H7 (cell line): ENCODE measurements around the gene PRDM4. TPM values are rescaled to one million over a fixed set of nuclear protein-coding genes. Genes with fewer than 3 reads are reported as not detected.
"Not testable (repeated sequence)": the region's sequence is repeated elsewhere in the genome, so short reads cannot be mapped to it uniquely, and the experiment has no call there.

Experiments
- DNase-seq: peaks from one replicate; pipeline ENCODE4 v3.0.0; 2012
- H3K27me3 ChIP-seq: 2 replicates; pipeline ENCODE4 v1.6.0; 2011; ENCODE audit warnings: mild to moderate bottlenecking, low read length; ENCODE audit not compliant: control insufficient read depth, insufficient read depth
- H3K36me3 ChIP-seq: replicated peaks from 2 replicates; pipeline ENCODE4 v1.5.1; 2011; ENCODE audit warnings: low read length; ENCODE audit not compliant: control insufficient read depth, insufficient read depth
- H3K4me3 ChIP-seq: 2 replicates; pipeline ENCODE4 v1.5.1; 2011; ENCODE audit warnings: low read depth, mild to moderate bottlenecking, control low read depth, low read length, moderate library complexity; ENCODE audit not compliant: insufficient read depth
- total RNA-seq: library from RNA; depleted of rRNA; stranded (reverse); fragments of >200 nt; shearing (Covaris generic); gene quantifications from 2 replicates; pipeline ENCODE4 v1.2.3, GENCODE V29; 2014

PRDM4 gene
- total RNA-seq, 1 experiment from 2014 or later = 14.4 TPM

DNA sequence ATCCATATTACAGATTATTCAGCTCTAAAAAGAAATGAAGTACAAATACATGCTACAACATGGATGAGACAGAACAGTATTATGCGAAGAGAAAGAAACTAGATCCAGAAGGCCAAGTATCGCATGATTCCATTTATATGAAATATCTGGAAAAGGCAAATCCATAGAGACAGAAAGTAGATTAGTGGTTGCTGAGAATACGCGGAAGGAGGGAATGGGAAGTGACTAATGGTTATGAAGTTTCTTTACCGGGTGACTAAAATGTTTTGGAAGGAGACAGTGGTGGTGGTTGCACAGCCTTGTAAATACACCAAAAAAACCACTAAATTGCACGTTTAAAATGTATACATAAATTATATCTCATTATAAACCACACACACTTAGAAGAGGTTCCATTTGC is 12.5 kb downstream of the PRDM4 start:
- no peak for DNase-seq
- Histone ChIP-seq H3K36me3 (peaks cover 23% of the 10 kb centered on the region), H3K27me3 (no peaks in the 10 kb centered on the region), H3K4me3 (no peak overlapping the region)

DNA sequence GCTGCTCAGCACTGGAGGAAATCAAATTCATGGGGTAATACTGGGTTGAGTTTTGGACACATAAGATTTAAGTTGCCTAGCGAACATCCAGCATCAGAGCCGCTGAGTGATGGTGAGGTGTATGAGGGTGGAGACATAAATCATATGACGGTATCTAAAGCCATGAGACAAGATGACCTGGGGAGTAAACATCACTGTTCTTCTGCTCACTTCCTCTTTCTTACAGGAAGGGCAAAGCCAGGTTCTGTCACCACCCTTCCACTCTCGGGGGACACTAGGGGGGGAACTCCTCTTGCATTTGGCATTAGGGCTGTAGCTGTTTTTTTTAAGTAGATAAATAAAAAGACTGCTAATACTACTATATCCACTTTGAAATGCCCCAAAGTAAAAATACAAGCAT is 24.0 kb downstream of the PRDM4 start:
- H3K4me3 ChIP-seq = no peak overlapping the region
- H3K36me3 ChIP-seq = peaks cover 32% of the 10 kb centered on the region
- no peaks in the 10 kb centered on the region for H3K27me3 ChIP-seq
- DNase-seq = no peak

DNA sequence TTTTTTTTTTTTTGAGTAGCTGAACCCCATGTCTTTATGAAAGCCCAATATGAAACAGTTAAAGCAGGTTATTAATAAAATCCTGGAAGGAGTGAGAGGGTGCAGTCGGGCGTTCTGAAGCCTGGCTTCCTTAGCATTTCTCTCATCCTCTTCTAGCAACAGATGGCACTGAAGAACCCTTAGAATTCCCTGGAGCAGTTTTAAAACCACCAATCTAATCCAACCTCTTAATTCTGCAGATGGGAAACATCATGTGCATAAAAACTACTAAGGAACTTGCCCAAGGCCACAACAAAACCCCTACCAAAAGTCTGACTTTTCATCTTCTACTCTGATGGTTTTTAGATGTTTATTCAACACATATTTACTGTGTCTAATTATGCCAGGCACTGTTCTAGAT is 25.2 kb downstream of the PRDM4 start:
- H3K36me3 ChIP-seq = peaks cover 29% of the 10 kb centered on the region

DNA sequence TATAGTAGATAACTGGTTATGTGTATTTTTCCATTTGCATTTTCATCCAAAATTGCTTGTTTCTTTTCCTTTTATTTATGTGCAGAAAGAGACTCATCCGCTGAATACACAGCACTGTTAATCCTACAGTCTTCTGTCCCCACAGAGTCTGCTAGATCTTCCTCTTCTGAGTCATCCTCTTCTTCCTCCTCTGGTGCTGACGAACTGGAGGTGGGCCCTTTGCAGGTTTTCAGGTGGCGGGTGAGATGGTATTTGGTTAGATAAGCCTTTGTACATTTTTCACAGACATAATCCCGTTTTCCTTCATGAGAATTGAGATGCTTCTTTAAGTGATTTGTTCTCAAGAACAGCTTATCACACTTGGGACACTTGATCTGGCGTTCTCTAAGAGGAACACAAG is 26.8 kb downstream of the PRDM4 start:
- Histone ChIP-seq H3K4me3 (no peak overlapping the region), H3K36me3 (peaks cover 22% of the 10 kb centered on the region), H3K27me3 (no peaks in the 10 kb centered on the region)
- DNase-seq = no peak

More for the DNA sequence above, 25.2 kb downstream of the PRDM4 start:
- Histone ChIP-seq H3K27me3 (no peaks in the 10 kb centered on the region), H3K4me3 (no peak overlapping the region)
- DNase-seq = no peak

DNA sequence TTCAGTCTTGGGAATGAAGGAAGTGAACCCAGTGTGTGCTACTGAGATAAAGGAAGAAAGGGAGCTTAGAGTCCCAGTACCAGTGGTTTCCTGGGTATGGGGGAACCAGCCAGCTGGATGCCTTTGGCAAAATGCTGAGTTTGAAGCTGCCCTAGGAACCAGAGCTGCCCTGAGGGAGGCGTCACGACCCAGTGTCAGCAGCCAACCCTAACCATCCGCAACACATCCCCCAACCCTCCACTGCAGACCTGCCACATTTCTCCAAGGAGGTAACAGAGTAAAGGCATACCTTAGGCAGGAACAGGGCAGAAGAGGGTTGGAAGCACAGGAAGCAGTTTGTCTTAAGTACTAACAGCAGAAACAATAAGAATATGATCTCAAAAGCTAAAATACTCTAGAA is 28.6 kb downstream of the PRDM4 start:
- H3K36me3 ChIP-seq = peaks cover 11% of the 10 kb centered on the region
- no peaks in the 10 kb centered on the region for H3K27me3 ChIP-seq
- no peak overlapping the region for H3K4me3 ChIP-seq
- peak; percentile 10 for DNase-seq

DNA sequence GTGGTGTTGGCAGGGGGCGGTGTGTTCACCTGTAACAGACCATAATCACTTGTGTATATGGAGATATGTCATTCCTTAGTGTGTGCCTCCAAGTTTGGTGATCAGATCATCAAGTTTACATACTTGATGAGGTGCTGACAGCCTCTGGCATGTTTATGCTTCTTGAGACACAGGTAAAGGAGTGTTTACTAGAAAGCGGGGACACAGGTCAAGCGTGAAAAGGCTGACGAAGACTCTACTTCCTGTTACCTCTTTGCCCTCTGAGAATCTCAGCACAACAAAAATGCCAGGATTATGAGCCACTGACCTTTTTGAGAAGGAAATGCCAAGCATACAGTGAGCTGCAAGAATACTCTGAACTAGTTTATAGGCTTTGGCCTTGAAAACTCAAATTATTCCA is 29.6 kb downstream of the PRDM4 start:
- no peak for DNase-seq

DNA sequence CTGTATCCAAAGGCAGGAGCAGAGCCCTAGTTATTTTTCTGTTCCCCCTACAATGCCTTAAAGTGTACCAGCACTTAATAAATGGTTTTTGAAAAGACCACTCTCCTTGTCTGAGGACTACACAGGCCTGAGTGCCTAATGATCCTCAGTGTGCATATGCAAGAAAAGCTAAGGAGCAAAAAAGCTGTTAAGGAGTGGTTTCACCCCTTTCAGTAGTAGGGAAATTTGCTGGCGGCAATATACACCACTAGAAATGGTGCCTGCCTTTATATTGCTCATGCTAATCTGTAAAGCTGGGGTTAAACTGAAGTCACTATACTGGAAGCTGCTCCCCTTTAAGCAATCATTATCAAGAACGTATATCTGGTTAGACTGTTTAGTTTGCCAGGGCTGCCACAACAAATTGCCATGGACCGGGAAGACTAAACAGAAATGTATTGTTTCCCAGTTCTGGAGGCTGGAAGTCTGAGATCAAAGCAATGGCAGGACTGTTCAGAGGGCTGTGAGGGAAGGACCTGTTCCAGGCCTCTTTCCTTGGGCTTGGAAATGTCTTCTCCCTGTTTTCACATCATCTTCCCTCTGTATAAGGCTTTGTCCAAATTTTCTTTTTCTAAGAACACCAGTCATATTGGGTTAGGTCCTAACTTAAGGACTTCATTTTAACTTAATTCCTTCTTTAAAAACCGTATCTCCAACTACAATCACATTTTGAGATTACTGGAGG is 30.2 kb downstream of the PRDM4 start:
- peaks cover 8% of the 10 kb centered on the region for H3K36me3 ChIP-seq
- H3K4me3 ChIP-seq = no peak overlapping the region
- no peaks in the 10 kb centered on the region for H3K27me3 ChIP-seq
- DNase-seq = no peak

More for the DNA sequence above, 29.6 kb downstream of the PRDM4 start:
- Histone ChIP-seq H3K4me3 (no peak overlapping the region), H3K36me3 (peaks cover 8% of the 10 kb centered on the region), H3K27me3 (no peaks in the 10 kb centered on the region)

DNA sequence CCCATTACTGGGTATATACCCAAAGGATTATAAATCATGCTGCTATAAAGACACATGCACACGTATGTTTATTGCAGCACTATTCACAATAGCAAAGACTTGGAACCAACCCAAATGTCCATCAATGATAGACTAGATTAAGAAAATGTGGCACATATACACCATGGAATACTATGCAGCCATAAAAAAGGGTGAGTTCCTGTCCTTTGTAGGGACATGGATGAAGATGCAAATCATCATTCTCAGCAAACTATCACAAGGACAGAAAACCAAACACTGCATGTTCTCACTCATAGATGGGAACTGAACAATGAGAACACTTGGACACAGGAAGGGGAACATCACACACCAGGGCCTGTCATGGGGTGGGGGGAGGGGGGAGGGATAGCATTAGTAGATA is 33.2 kb downstream of the PRDM4 start:
- H3K36me3 ChIP-seq, DNase-seq, H3K4me3 ChIP-seq, H3K27me3 ChIP-seq: not testable (repeated sequence)

DNA sequence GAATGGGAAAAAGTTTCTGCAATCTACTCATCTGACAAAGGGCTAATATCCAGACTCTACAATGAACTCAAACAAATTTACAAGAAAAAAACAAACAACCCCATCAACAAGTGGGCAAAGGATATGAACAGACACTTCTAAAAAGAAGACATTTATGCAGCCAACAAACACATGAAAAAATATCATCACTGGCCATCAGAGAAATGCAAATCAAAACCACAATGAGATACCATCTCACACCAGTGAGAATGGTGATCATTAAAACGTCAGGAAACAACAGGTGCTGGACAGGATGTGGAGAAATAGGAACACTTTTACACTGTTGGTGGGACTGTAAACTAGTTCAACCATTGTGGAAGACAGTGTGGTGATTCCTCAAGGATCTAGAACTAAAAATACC is 33.6 kb downstream of the PRDM4 start:
- not testable (repeated sequence) for H3K27me3 ChIP-seq, DNase-seq, H3K4me3 ChIP-seq

DNA sequence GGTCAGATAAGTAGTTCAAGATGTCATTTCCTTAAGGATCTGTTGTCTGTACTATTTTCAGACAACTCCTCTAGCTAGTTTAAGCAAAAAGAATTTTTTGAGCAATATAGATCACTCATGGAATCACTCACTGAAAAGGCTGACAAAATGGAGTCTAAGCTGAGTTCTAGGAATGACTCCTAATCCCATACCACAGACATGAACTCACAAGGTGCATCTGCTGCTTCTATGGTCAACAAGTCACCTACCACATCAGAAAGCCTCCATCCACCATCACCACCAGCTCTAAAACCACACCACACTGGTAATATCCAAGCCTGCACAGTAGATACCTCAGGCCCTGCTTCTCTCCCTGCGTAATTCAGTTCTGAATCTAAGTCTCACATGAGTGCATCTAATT is 42.3 kb downstream of the PRDM4 start:
- no peak for DNase-seq
- peaks cover 1% of the 10 kb centered on the region for H3K36me3 ChIP-seq
- H3K27me3 ChIP-seq = no peaks in the 10 kb centered on the region
- H3K4me3 ChIP-seq = no peak overlapping the region

More for the DNA sequence above, 33.6 kb downstream of the PRDM4 start:
- H3K36me3 ChIP-seq = not testable (repeated sequence)

DNA sequence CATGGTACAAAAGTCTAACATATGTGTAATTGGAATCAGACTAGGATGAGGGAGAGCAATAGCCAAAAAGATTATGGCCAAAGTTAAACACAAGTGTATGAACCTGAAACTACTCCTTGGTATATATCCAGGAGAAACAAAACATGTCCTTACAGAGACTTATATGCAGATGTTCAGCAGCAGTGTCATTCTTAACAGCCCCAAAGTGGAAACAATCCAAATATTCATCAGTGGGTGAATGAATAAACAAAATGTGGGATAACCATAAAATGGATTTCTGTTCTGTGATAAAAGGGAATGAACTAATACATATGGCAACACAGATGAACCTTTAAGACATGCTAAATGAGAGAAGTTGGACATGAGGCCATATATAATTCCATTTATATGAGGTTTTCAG is 45.2 kb downstream of the PRDM4 start:
- H3K36me3 ChIP-seq = peaks cover 9% of the 10 kb centered on the region
- no peaks in the 10 kb centered on the region for H3K27me3 ChIP-seq
- DNase-seq = no peak
- no peak overlapping the region for H3K4me3 ChIP-seq

DNA sequence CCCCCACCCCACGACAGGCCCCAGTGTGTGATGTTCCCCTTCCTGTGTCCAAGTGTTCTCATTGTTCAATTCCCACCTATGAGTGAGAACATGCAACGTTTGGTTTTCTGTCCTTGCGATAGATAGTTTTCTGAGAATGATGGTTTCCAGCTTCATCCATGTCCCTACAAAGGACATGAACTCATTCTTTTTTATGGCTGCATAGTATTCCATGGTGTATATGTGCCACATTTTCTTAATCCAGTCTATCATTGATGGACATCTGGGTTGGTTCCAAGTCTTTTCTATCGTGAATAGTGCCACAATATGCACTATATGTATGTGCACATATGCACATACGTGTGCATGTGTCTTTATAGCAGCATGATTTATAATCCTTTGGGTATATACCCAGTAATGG is 55.4 kb downstream of the PRDM4 start:
- not testable (repeated sequence) for DNase-seq, H3K27me3 ChIP-seq, H3K4me3 ChIP-seq
- peaks cover 26% of the 10 kb centered on the region for H3K36me3 ChIP-seq

DNA sequence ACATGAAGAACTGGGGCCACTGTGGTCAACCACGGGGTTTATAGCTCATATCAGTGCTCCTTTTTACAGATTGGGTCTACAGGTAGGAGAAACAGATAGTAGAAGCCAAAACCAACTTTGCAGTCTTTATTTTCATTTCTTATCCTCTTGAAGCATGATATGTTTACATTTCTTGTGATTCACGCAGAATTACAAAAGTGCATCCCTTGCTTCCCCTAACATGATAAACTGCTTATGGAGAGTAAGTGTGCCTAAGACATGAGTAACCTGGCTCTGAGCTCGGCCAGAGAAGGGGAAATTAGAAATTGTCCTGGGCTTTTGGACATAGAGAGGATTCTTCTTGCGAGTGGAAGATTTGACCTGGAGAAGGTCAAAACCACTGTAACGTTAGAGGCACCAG is 56.9 kb downstream of the PRDM4 start:
- H3K4me3 ChIP-seq = no peak overlapping the region
- H3K27me3 ChIP-seq = no peaks in the 10 kb centered on the region
- DNase-seq = no peak
- peaks cover 26% of the 10 kb centered on the region for H3K36me3 ChIP-seq

DNA sequence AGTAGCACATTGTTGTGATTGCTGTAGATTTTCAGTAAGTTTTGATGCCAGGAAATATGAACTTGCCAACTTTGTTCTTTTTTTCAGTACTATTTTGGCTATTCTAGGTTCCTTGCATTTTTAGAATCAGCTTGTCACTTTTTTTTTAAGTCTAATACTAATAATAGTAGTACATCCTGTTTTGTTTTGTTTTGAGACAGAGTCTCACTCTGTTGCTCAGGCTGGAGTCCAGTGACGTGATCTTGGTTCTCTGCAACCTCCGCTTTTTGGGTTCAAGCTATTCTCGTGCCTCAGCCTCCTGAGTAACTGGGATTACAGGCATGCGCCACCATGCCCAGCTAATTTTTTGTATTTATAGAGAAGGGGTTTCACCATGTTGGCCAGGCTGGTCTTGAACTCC is 58.8 kb downstream of the PRDM4 start:
- no peak for DNase-seq
- Histone ChIP-seq H3K4me3 (no peak overlapping the region), H3K36me3 (peaks cover 30% of the 10 kb centered on the region), H3K27me3 (no peaks in the 10 kb centered on the region)

DNA sequence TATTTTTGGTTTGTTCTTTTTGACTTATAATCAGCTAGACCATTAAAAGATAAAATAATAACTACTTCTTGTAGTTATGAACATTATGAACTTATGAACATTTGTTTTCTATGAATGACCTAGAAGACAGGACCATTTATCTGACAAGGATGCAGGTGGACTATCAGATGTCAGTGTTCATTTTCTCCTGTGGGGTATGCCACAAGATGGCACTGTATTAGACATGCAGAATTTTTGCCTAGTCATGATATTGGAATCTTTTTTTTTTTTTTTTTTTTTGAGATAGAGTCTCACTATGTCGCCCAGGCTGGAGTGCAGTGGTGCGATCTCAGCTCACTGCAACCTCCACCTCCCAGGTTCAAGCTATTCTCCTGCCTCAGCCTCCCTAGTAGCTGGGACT is 65.2 kb downstream of the PRDM4 start:
- H3K4me3 ChIP-seq, DNase-seq, H3K27me3 ChIP-seq: not testable (repeated sequence)
- H3K36me3 ChIP-seq = peaks cover 40% of the 10 kb centered on the region
